ENCODE measurements around the gene GRAMD1A.
"Not testable (repeated sequence)": the region's sequence is repeated elsewhere in the genome, so short reads cannot be mapped to it uniquely, and the experiment has no call there.

Gene GRAMD1A

DNA sequence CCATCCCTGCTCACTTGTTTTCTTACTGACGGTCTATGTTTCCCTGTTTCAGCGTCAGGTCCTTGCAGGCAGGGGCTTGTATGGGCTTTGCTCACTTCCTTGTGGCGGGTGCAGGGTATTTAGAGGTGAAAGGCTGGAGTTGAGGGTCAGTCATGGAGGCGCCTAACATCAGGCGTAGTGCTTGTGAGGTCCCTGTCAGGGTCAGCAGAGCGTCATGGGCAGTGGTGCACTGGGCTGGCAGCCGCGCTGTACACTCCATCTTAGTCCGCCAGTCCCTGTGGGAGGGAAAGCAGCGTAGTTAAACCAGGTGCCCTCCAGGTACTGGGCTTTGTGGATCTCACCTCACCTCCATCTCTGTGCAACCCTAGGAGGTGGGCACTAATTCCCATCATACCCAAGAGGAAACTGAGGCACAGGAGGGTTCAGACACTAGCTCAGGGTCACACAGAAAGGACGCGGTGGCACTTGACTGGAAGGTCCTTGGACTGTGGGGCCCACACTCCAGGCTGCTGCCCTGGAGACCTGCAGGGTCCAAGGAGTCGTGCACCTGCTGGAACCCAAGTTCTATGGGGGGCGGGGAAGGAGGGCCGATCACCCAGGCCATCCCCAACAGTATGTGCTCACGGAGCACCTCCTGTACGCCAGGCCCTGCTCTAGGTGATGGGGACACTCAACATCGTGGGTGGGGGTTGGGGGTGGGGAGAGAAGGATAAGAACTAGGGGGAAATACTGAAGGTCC, 4.6 kb downstream of the GRAMD1A start:
- in situ Hi-C loops (cut with HindIII; ENCODE audit: low sequenced_read_pairs): no loop called here
- TF ChIP-seq, protein P1, sequence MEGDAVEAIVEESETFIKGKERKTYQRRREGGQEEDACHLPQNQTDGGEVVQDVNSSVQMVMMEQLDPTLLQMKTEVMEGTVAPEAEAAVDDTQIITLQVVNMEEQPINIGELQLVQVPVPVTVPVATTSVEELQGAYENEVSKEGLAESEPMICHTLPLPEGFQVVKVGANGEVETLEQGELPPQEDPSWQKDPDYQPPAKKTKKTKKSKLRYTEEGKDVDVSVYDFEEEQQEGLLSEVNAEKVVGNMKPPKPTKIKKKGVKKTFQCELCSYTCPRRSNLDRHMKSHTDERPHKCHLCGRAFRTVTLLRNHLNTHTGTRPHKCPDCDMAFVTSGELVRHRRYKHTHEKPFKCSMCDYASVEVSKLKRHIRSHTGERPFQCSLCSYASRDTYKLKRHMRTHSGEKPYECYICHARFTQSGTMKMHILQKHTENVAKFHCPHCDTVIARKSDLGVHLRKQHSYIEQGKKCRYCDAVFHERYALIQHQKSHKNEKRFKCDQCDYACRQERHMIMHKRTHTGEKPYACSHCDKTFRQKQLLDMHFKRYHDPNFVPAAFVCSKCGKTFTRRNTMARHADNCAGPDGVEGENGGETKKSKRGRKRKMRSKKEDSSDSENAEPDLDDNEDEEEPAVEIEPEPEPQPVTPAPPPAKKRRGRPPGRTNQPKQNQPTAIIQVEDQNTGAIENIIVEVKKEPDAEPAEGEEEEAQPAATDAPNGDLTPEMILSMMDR (IDR thresholded peaks at IDR 0.05; ENCODE audit: low read depth, low read length, missing control alignments): no peak
- DNase-seq (ENCODE audit: low read depth): no peak
- H3K4me3 ChIP-seq (ENCODE audit: low read depth, low read length): no peak overlapping the region

DNA sequence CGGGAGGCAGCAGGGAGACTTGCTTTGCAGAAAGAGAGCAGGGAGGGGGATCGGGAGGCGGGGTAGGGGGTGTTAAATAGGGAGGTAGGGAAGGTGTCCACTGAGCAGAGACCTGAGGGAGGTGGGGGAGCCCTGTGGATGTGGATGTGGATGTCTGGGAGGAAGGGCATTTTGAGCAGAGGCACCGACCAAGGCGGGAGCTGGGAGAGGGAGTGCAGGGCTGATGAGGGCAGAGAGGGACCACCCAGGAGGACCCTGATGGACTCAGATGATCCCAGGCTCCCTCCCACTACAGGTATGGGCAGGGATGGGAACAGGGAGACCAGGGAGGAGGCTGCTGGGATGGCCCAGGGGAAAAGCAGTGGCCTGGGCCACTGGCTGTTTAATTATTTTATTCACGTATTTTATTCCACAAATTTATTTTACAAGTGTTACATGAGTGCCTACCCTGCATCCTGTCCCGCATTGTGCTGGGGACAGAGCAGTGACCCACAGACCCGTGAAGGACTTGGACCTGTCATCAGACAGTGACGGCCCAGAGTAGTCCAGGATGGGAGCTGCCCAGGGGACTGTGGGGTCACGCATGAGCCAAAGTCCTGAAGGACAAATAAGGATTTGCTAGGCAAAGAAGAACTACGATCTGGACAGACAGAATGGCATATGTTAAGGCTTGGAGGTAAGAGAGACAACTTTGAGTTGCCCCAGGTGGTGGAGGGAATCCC, 5.3 kb downstream of the GRAMD1A start:
- in situ Hi-C loops (cut with HindIII; ENCODE audit: low sequenced_read_pairs): no loop called here
- no peak for DNase-seq (ENCODE audit: low read depth)
- TF ChIP-seq, protein P1 (IDR thresholded peaks at IDR 0.05; ENCODE audit: low read depth, low read length, missing control alignments): no peak
- H3K4me3 ChIP-seq (ENCODE audit: low read depth, low read length): no peak overlapping the region

DNA sequence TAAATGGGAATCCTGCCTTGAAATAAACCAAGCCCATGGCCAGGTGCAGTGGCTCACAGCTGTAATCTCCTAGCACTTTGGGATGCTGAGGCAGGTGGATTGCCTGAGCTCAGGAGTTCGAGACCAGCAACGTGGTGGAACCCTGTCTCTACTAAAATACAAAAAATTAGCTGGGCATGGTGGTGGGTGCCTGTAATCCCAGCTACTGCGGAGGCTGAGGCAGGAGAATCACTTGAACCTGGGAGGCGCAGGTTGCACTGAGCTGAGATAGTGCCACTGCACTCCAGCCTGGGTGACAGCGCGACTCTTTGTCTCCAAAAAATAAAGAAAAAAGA, 5.9 kb downstream of the GRAMD1A start:
- DNase-seq (ENCODE audit: low read depth); in situ Hi-C loops (cut with HindIII; ENCODE audit: low sequenced_read_pairs); H3K4me3 ChIP-seq (ENCODE audit: low read depth, low read length): not testable (repeated sequence)

DNA sequence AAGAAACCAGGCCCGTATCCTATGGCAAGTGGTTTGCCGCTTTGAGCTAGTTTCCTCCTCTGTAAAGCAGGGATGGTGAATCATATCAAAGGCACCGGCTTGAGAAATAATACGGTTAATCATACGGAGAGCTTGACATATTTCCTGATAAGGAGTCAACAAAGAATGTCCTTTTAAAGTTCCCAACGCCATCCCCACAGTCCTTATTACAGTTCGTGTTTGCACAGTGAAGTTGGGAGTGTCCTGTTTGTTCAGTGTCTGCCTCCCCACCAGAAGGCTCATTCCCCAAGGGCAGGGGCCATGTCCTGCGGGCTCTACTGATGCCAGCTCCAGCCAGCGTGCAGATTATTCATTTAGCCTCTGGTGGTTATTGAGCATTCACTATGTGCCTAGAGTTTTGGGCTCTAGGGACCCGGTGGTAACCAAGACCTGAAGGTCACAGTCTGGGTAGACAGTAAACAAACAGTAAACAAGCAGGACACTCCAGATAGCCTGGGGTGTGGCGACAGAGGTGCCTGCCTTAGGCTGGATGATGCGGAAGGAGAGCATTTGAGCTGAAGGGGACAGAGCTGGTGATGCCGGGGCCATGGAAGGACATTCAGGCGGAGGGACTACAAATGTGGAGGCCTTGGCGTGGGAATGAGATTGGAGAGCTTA, 6.3 kb downstream of the GRAMD1A start:
- DNase-seq (ENCODE audit: low read depth): no peak
- no peak overlapping the region for H3K4me3 ChIP-seq (ENCODE audit: low read depth, low read length)
- TF ChIP-seq, protein P1 (IDR thresholded peaks at IDR 0.05; ENCODE audit: low read depth, low read length, missing control alignments): no peak
- in situ Hi-C loops (cut with HindIII; ENCODE audit: low sequenced_read_pairs): no loop called here

GRCh38 chr19:35006999-35007365, 6.9 kb downstream of the GRAMD1A start:
- no peak overlapping the region for H3K4me3 ChIP-seq (ENCODE audit: low read depth, low read length)
- TF ChIP-seq, protein P1 (IDR thresholded peaks at IDR 0.05; ENCODE audit: low read depth, low read length, missing control alignments): no peak
- DNase-seq (ENCODE audit: low read depth): no peak
- in situ Hi-C loops (cut with HindIII; ENCODE audit: low sequenced_read_pairs): no loop called here

DNA sequence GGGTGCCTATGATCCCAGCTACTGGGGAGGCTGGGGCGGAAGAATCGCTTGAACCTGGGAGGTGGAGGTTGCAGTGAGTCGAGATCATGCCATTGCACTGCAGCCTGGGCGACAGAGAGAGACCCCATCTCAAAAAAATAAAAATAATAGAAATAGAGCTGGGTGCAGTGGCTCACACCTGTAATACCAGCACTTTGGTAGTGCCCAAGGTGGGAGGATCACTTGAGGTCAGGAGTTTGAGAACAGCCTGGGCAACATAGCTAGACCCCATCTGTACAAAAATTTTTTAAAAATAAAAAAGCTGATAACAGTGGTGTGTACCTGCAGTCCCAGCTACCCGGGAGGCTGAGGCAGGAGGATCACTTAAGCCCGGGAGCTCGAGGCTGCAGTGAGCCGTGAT, 7.3 kb downstream of the GRAMD1A start:
- H3K4me3 ChIP-seq (ENCODE audit: low read depth, low read length); DNase-seq (ENCODE audit: low read depth); in situ Hi-C loops (cut with HindIII; ENCODE audit: low sequenced_read_pairs): not testable (repeated sequence)

- no peak overlapping the region for H3K4me3 ChIP-seq (ENCODE audit: low read depth, low read length)
- no peak for DNase-seq (ENCODE audit: low read depth)
These were observed 8.8 kb downstream of the GRAMD1A start for GRCh38 chr19:35008891-35009341.

More at GRCh38 chr19:35008891-35009341, 8.8 kb downstream of the GRAMD1A start:
- in situ Hi-C loops (cut with HindIII; ENCODE audit: low sequenced_read_pairs): no loop called here
- TF ChIP-seq, protein P1 (IDR thresholded peaks at IDR 0.05; ENCODE audit: low read depth, low read length, missing control alignments): no peak
